ENCODE data around the gene NOC2L. TPM values are rescaled to one million over a fixed set of nuclear protein-coding genes. Genes with fewer than 3 reads are reported as not detected.

NOC2L gene
- polyA plus RNA-seq, 1 donor (not counting 4 experiments of a cell fraction or from before 2014, with no cell fraction given), result 51.8 TPM

- H3K9me3 ChIP-seq (ENCODE audit: control insufficient read depth, low read depth, low read length), result no peaks in the 10 kb centered on the region
Observed at GRCh38 chr1:975896-976683, 17.0 kb upstream of the NOC2L start.

GRCh38 chr1:975365-975764 is 16.3 kb upstream of the NOC2L start:
- no peaks in the 10 kb centered on the region for H3K9me3 ChIP-seq (ENCODE audit: control insufficient read depth, low read depth, low read length)
- H3K79me2 ChIP-seq (ENCODE audit: control insufficient read depth, insufficient read depth, low read length), result no peaks in the 10 kb centered on the region
- H3K27ac ChIP-seq (ENCODE audit: control insufficient read depth, insufficient read depth, low read length), result no peak overlapping the region
- H4K20me1 ChIP-seq (ENCODE audit: control insufficient read depth, extremely low read depth, insufficient read depth, low read length), result no peaks in the 10 kb centered on the region
- H3K36me3 ChIP-seq (ENCODE audit: control insufficient read depth in 2 of 2, extremely low read depth in 1 of 2, insufficient read depth in 2 of 2, low read length in 2 of 2), result peaks cover 0 to 3% of the 10 kb centered on the region in 2 experiments
- H3K4me3 ChIP-seq (ENCODE audit: control insufficient read depth in 2 of 3, extremely low read depth in 1 of 3, insufficient read depth in 2 of 3, low read depth in 1 of 3, low read length in 3 of 3), result no peak overlapping the region
- no peaks in the 10 kb centered on the region for H3K9me1 ChIP-seq (ENCODE audit: control insufficient read depth, extremely low read depth, insufficient read depth, low read length)
- H2AFZ ChIP-seq (ENCODE audit: control insufficient read depth, low read length), result no peak overlapping the region
- H3K9ac ChIP-seq (ENCODE audit: control insufficient read depth, extremely low read depth, insufficient read depth, low read length), result no peak overlapping the region
- no peak for TF ChIP-seq CTCF (optimal IDR thresholded peaks at IDR 0.05 in 1 of 3, IDR thresholded peaks at IDR 0.05 in 1 of 3, conservative IDR thresholded peaks at IDR 0.05 in 1 of 3; ENCODE audit: extremely low read depth in 1 of 3, insufficient read depth in 2 of 3, low read length in 3 of 3)
- TF ChIP-seq EZH2 (IDR thresholded peaks at IDR 0.05; ENCODE audit: low read length), result no peak
- FAIRE-seq, result no peak
- peaks cover 10% of the 10 kb centered on the region for H3K27me3 ChIP-seq (ENCODE audit: control insufficient read depth, extremely low read depth, insufficient read depth, low read length)
- H3K4me1 ChIP-seq (ENCODE audit: control insufficient read depth, extremely low read depth, insufficient read depth, low read length), result peaks cover 4% of the 10 kb centered on the region
- H3K4me2 ChIP-seq (ENCODE audit: control insufficient read depth, extremely low read depth, insufficient read depth, low read depth, low read length), result no peak overlapping the region
- DNase-seq (ENCODE audit: low read depth, low spot score), result no peak
- dilution Hi-C loops (cut with MboI; ENCODE audit: extremely low pct_ligation_motif_present, low sequenced_read_pairs), result no loop called here

More at GRCh38 chr1:975896-976683, 17.0 kb upstream of the NOC2L start:
- Histone ChIP-seq H3K4me1 (ENCODE audit: control insufficient read depth, extremely low read depth, insufficient read depth, low read length) (peaks cover 4% of the 10 kb centered on the region), H3K9me1 (ENCODE audit: control insufficient read depth, extremely low read depth, insufficient read depth, low read length) (no peaks in the 10 kb centered on the region), H2AFZ (ENCODE audit: control insufficient read depth, low read length) (no peak overlapping the region), H4K20me1 (ENCODE audit: control insufficient read depth, extremely low read depth, insufficient read depth, low read length) (no peaks in the 10 kb centered on the region), H3K79me2 (ENCODE audit: control insufficient read depth, insufficient read depth, low read length) (no peaks in the 10 kb centered on the region), H3K4me2 (ENCODE audit: control insufficient read depth, extremely low read depth, insufficient read depth, low read depth, low read length) (peak overlapping the region; percentile 69), H3K36me3 (ENCODE audit: control insufficient read depth in 2 of 2, extremely low read depth in 1 of 2, insufficient read depth in 2 of 2, low read length in 2 of 2) (peaks cover 0 to 1% of the 10 kb centered on the region in 2 experiments), H3K9ac (ENCODE audit: control insufficient read depth, extremely low read depth, insufficient read depth, low read length) (no peak overlapping the region), H3K27ac (ENCODE audit: control insufficient read depth, insufficient read depth, low read length) (no peak overlapping the region), H3K4me3 (ENCODE audit: control insufficient read depth in 2 of 3, extremely low read depth in 1 of 3, insufficient read depth in 2 of 3, low read depth in 1 of 3, low read length in 3 of 3) (peak overlapping the region in 1 of 3 experiments; percentile 51), H3K27me3 (ENCODE audit: control insufficient read depth, extremely low read depth, insufficient read depth, low read length) (peaks cover 18% of the 10 kb centered on the region)
- no peak for FAIRE-seq
- TF ChIP-seq EZH2 (IDR thresholded peaks at IDR 0.05; ENCODE audit: low read length) (no peak), CTCF (optimal IDR thresholded peaks at IDR 0.05 in 1 of 3, IDR thresholded peaks at IDR 0.05 in 1 of 3, conservative IDR thresholded peaks at IDR 0.05 in 1 of 3; ENCODE audit: extremely low read depth in 1 of 3, insufficient read depth in 2 of 3, low read length in 3 of 3) (peak; percentile 45 to 83 (median 78))
- dilution Hi-C loops (cut with MboI; ENCODE audit: extremely low pct_ligation_motif_present, low sequenced_read_pairs), result no loop called here
- DNase-seq (ENCODE audit: low read depth, low spot score), result no peak

Measured in keratinocyte (primary cell).